GM12801 (cell line): ENCODE measurements around the gene ERCC1.

ENCODE experiments used
- TF ChIP-seq, protein P1 (sequence below): IDR thresholded peaks from one replicate; pipeline ENCODE4 v1.5.1; 2011; ENCODE audit warnings: control low read depth; ENCODE audit not compliant: insufficient read length; ENCODE audit errors: extremely low read depth

Gene ERCC1

DNA sequence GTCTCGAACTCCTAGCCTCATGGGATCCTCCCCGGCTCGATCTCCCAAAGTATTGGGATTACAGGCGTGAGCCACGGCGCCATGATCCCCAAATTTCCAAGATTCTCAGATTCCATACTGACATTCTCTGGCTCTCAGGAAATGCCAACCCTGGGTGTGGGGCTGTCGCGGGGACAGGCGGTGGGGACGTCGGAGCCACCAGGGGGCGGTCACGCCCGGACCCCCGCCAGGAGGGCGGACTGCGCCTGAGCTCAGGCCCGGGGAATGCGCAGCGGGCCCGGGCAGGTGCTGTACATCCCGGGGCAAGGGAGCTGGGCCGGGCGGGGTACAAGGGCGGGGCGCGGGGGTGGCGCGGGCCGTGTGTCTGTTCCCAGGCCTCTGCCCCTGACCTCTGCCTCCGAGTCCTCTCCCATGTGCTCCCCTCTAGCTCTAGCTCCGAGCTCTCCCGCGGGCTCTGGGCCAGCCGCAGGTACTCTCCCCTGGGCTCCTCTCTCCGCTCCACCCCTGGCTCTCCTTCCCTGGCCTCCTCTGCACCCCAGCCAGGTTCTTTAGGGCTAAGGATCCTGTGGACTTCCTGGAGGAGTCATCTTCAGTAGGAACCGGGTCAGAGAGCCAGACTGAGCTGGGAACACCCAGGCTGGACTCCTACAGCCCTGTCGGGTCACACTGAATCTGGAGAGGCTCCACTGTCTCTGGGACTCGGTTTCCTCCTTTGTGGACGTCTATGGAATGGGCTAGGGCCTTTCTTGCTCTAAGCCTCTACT is 21.2 kb downstream of the ERCC1 start:
- TF ChIP-seq, protein P1, sequence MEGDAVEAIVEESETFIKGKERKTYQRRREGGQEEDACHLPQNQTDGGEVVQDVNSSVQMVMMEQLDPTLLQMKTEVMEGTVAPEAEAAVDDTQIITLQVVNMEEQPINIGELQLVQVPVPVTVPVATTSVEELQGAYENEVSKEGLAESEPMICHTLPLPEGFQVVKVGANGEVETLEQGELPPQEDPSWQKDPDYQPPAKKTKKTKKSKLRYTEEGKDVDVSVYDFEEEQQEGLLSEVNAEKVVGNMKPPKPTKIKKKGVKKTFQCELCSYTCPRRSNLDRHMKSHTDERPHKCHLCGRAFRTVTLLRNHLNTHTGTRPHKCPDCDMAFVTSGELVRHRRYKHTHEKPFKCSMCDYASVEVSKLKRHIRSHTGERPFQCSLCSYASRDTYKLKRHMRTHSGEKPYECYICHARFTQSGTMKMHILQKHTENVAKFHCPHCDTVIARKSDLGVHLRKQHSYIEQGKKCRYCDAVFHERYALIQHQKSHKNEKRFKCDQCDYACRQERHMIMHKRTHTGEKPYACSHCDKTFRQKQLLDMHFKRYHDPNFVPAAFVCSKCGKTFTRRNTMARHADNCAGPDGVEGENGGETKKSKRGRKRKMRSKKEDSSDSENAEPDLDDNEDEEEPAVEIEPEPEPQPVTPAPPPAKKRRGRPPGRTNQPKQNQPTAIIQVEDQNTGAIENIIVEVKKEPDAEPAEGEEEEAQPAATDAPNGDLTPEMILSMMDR = no peak

DNA sequence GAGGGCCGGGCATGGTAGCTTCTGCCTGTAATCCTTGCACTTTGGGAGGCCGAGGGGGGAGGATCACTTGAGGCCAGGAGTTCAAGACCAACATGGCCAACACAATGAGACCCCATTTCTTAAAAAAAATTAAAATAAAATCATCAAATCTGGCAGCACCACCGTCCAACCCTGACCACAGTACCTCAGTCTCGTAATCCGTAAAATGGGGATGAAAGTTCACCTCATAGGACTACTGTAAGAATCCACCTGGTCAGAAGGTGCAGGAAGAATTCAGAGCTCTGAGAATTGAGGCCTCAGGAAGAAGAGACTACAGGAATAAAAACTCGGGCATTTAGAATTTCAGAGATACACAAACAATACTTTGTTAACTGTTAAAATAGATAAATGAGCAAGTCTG is 21.9 kb downstream of the ERCC1 start:
- TF ChIP-seq, protein P1 = no peak

DNA sequence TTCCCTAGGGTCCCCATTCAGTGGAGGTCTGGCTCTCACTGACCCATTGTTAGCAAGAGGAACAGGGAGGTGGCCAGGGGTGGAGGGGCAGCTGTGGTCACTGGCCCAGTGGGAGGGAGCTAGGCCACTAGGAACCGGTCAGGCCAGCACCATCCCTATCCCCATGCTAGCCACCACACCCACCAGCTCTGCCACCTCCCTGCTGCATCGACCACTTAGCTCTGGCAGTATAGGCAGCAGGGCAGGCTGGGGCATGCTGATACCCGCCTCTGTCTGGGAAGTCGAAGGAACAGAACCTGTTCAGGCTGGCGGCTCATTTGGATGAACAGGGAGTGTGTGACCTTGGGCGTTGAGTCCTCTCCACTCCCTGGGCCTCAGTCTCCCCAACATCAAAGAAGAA is 23.5 kb downstream of the ERCC1 start:
- TF ChIP-seq, protein P1 = no peak

GRCh38 chr19:45395821-45396617 is 27.7 kb downstream of the ERCC1 start:
- TF ChIP-seq, protein P1 = no peak

- TF ChIP-seq, protein P1 = no peak
Observed at GRCh38 chr19:45391871-45392665, 31.6 kb downstream of the ERCC1 start.

- TF ChIP-seq, protein P1 = no peak
Observed at GRCh38 chr19:45391346-45391745, 32.4 kb downstream of the ERCC1 start.
